ENCODE measurements around the gene PRKD1.
"Not testable (repeated sequence)": the region's sequence is repeated elsewhere in the genome, so short reads cannot be mapped to it uniquely, and the experiment has no call there.

PRKD1 gene

GRCh38 chr14:29741909-29742401 is 185.7 kb downstream of the PRKD1 start:
- DNase-seq (ENCODE audit: low read depth in 2 of 2) = no peak

- DNase-seq (ENCODE audit: low read depth in 2 of 2) = no peak
Observed at GRCh38 chr14:29740491-29740890, 187.2 kb downstream of the PRKD1 start.

GRCh38 chr14:29738950-29739349 is 188.7 kb downstream of the PRKD1 start:
- DNase-seq (ENCODE audit: low read depth in 2 of 2) = no peak

GRCh38 chr14:29738056-29738455 is 189.6 kb downstream of the PRKD1 start:
- DNase-seq (ENCODE audit: low read depth in 2 of 2) = no peak

GRCh38 chr14:29735459-29735858 is 192.2 kb downstream of the PRKD1 start:
- DNase-seq (ENCODE audit: low read depth in 2 of 2) = no peak

- DNase-seq (ENCODE audit: low read depth in 2 of 2) = no peak
Observed at GRCh38 chr14:29734732-29735131, 192.9 kb downstream of the PRKD1 start.

- not testable (repeated sequence) for DNase-seq (ENCODE audit: low read depth in 2 of 2)
Observed at GRCh38 chr14:29726560-29727331, 200.9 kb downstream of the PRKD1 start.

GRCh38 chr14:29724991-29725390 is 202.7 kb downstream of the PRKD1 start:
- DNase-seq (ENCODE audit: low read depth in 2 of 2) = no peak

- DNase-seq (ENCODE audit: low read depth in 2 of 2) = no peak
Observed at GRCh38 chr14:29722831-29723230, 204.8 kb downstream of the PRKD1 start.

- DNase-seq (ENCODE audit: low read depth in 2 of 2) = no peak
Observed at GRCh38 chr14:29721586-29721985, 206.1 kb downstream of the PRKD1 start.

GRCh38 chr14:29717901-29718300 is 209.7 kb downstream of the PRKD1 start:
- DNase-seq (ENCODE audit: low read depth in 2 of 2) = no peak

- no peak for DNase-seq (ENCODE audit: low read depth in 2 of 2)
Observed at GRCh38 chr14:29716150-29716549, 211.5 kb downstream of the PRKD1 start.

- no peak for DNase-seq (ENCODE audit: low read depth in 2 of 2)
Observed at GRCh38 chr14:29712601-29713000, 215.0 kb downstream of the PRKD1 start.

- DNase-seq (ENCODE audit: low read depth in 2 of 2) = no peak
Observed at GRCh38 chr14:29710015-29710414, 217.6 kb downstream of the PRKD1 start.

GRCh38 chr14:29709490-29709889 is 218.2 kb downstream of the PRKD1 start:
- DNase-seq (ENCODE audit: low read depth in 2 of 2) = no peak

GRCh38 chr14:29706700-29707099 is 220.9 kb downstream of the PRKD1 start:
- no peak for DNase-seq (ENCODE audit: low read depth in 2 of 2)

- no peak for DNase-seq (ENCODE audit: low read depth in 2 of 2)
Observed at GRCh38 chr14:29705801-29706200, 221.8 kb downstream of the PRKD1 start.

GRCh38 chr14:29689597-29689996 is 238.1 kb downstream of the PRKD1 start:
- DNase-seq (ENCODE audit: low read depth in 2 of 2) = not testable (repeated sequence)

GRCh38 chr14:29687866-29688265 is 239.8 kb downstream of the PRKD1 start:
- no peak for DNase-seq (ENCODE audit: low read depth in 2 of 2)

- no peak for DNase-seq (ENCODE audit: low read depth in 2 of 2)
Observed at GRCh38 chr14:29687071-29687765, 240.4 kb downstream of the PRKD1 start.

- DNase-seq (ENCODE audit: low read depth in 2 of 2) = no peak
Observed at GRCh38 chr14:29684926-29685325, 242.7 kb downstream of the PRKD1 start.

GRCh38 chr14:29682789-29683188 is 244.9 kb downstream of the PRKD1 start:
- no peak for DNase-seq (ENCODE audit: low read depth in 2 of 2)

- no peak for DNase-seq (ENCODE audit: low read depth in 2 of 2)
Observed at GRCh38 chr14:29681316-29681715, 246.3 kb downstream of the PRKD1 start.

Measured in activated CD4-positive, alpha-beta T cell treated with anti-CD3 and anti-CD28 coated beads for 24 hours (primary cell).